Activated effector memory CD4-positive, alpha-beta T cell treated with anti-CD3 and anti-CD28 coated beads, Interleukin-2, amount 50 U/mL, for 16 hours (primary cell): ENCODE data around the gene NAPA.

Experiments
- DNase-seq: peaks from one replicate; pipeline ENCODE4 v3.0.0-alpha.2; 2020

The NAPA gene

GRCh38 chr19:47521473-47522180, 6.8 kb upstream of the NAPA start:
- no peak for DNase-seq

GRCh38 chr19:47520839-47521238, 6.0 kb upstream of the NAPA start:
- no peak for DNase-seq

- DNase-seq: no peak
These were observed 5.5 kb upstream of the NAPA start for GRCh38 chr19:47520343-47520806.

- no peak for DNase-seq
These were observed 4.0 kb upstream of the NAPA start for GRCh38 chr19:47518854-47519253.

- DNase-seq: peak; percentile 72
These were observed 3.3 kb upstream of the NAPA start for GRCh38 chr19:47518139-47518538.

GRCh38 chr19:47514151-47514868, 553 bp downstream of the NAPA start:
- no peak for DNase-seq

- no peak for DNase-seq
These were observed 1.9 kb downstream of the NAPA start for GRCh38 chr19:47512948-47513319.

- DNase-seq: no peak
These were observed 2.5 kb downstream of the NAPA start for GRCh38 chr19:47512183-47512947.

- no peak for DNase-seq
These were observed 3.2 kb downstream of the NAPA start for GRCh38 chr19:47511681-47512080.

- DNase-seq: no peak
These were observed 3.7 kb downstream of the NAPA start for GRCh38 chr19:47511128-47511517.

- DNase-seq: no peak
These were observed 4.2 kb downstream of the NAPA start for GRCh38 chr19:47510516-47511127.

- no peak for DNase-seq
These were observed 4.9 kb downstream of the NAPA start for GRCh38 chr19:47509973-47510372.

- no peak for DNase-seq
These were observed 5.6 kb downstream of the NAPA start for GRCh38 chr19:47509170-47509847.

- no peak for DNase-seq
These were observed 6.1 kb downstream of the NAPA start for GRCh38 chr19:47508721-47509120.

GRCh38 chr19:47507924-47508553, 6.8 kb downstream of the NAPA start:
- DNase-seq: no peak

GRCh38 chr19:47507012-47507411, 7.9 kb downstream of the NAPA start:
- DNase-seq: no peak

- DNase-seq: no peak
These were observed 8.4 kb downstream of the NAPA start for GRCh38 chr19:47506459-47506858.

- DNase-seq: no peak
These were observed 9.4 kb downstream of the NAPA start for GRCh38 chr19:47505506-47505905.

GRCh38 chr19:47503826-47504150, 11.1 kb downstream of the NAPA start:
- DNase-seq: no peak

- DNase-seq: no peak
These were observed 11.6 kb downstream of the NAPA start for GRCh38 chr19:47503130-47503825.
